SK-N-SH (cell line): ENCODE data around the gene SLC22A2.

Experiments
- GATA2 ChIP-seq: sonication (generic); formaldehyde crosslinking; IDR thresholded peaks from 2 replicates; pipeline ENCODE4 v1.5.0; 2020; ENCODE audit warnings: mild to moderate bottlenecking, missing genetic modification reagents
- MAX ChIP-seq: IDR thresholded peaks from 2 replicates; pipeline ENCODE4 v1.4.0; 2012; ENCODE audit warnings: low read depth
- MXI1 ChIP-seq: IDR thresholded peaks from 2 replicates; pipeline ENCODE4 v1.6.1; 2012; ENCODE audit warnings: mild to moderate bottlenecking, low read depth, low read length, improper control_type of control experiment
- PBX3 ChIP-seq: IDR thresholded peaks from 2 replicates; pipeline ENCODE4; 2012
- RXRA ChIP-seq: IDR thresholded peaks from 2 replicates; pipeline ENCODE4 v1.4.0; 2012; ENCODE audit warnings: low read depth, mild to moderate bottlenecking, borderline replicate concordance
- TCF12 ChIP-seq: IDR thresholded peaks from 2 replicates; pipeline ENCODE4 v1.4.0; 2012
- TF ChIP-seq, protein P1 (sequence below): fragments of 200-600 bp; sonication (generic); IDR thresholded peaks from 2 replicates; pipeline ENCODE4 v1.6.1; 2017; ENCODE audit warnings: antibody characterized with exemption, mild to moderate bottlenecking, moderate library complexity
- TF ChIP-seq, protein P2 (sequence below): fragments of 150-350 bp; IDR thresholded peaks from 2 replicates; pipeline ENCODE4 v1.6.1; 2017; ENCODE audit warnings: antibody characterized with exemption, low read length, low read depth, borderline replicate concordance

DNA sequence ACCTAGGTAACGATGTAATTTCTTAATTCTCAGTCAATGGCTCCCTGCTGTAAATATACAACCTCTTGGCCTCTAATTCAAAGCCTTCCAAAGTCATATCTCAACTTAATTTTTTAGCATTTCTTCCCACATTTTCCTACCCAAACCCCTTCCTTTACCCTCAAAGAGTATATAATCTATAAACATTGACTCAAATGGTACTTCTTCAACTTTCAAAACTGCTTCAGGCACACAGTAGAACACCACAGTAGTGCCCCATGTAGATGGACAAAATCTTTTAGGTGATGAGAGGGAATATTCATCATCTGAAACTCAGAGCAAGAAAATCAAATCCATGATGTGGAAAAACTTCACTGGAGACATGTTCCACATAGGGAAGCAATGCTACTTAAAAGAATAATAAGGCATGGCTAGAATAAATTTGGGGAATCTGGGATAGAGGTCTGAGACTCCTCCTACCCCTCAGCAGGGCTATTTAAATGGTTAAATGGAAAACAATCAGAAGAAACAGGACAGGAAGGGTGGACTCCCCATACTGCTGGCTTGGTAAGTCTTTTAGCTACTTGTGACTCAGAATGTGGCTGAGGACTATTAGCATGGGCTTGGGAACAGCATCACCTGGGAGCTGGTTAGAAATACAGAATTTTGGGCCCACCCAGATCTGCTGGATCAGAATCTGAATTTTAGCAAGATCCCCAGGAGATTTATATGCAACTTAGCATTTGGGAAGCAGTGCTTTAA, 6.4 kb downstream of the SLC22A2 start:
- TF ChIP-seq RXRA (no peak), TCF12 (no peak), PBX3 (no peak), MXI1 (no peak), GATA2 (CRISPR knock-in tag) (no peak), MAX (no peak)
- TF ChIP-seq, protein P1, sequence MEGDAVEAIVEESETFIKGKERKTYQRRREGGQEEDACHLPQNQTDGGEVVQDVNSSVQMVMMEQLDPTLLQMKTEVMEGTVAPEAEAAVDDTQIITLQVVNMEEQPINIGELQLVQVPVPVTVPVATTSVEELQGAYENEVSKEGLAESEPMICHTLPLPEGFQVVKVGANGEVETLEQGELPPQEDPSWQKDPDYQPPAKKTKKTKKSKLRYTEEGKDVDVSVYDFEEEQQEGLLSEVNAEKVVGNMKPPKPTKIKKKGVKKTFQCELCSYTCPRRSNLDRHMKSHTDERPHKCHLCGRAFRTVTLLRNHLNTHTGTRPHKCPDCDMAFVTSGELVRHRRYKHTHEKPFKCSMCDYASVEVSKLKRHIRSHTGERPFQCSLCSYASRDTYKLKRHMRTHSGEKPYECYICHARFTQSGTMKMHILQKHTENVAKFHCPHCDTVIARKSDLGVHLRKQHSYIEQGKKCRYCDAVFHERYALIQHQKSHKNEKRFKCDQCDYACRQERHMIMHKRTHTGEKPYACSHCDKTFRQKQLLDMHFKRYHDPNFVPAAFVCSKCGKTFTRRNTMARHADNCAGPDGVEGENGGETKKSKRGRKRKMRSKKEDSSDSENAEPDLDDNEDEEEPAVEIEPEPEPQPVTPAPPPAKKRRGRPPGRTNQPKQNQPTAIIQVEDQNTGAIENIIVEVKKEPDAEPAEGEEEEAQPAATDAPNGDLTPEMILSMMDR: no peak
- TF ChIP-seq, protein P2, sequence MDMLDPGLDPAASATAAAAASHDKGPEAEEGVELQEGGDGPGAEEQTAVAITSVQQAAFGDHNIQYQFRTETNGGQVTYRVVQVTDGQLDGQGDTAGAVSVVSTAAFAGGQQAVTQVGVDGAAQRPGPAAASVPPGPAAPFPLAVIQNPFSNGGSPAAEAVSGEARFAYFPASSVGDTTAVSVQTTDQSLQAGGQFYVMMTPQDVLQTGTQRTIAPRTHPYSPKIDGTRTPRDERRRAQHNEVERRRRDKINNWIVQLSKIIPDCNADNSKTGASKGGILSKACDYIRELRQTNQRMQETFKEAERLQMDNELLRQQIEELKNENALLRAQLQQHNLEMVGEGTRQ: no peak
